Chondrocyte (in vitro differentiated cells): Measurements from ENCODE around the gene IL32. TPM values are rescaled to one million over a fixed set of nuclear protein-coding genes. Genes with fewer than 3 reads are reported as not detected.

Experiments used
- DNase-seq: peaks from one replicate; pipeline ENCODE4 v3.0.0; 2021; ENCODE audit warnings: mixed read lengths, low spot score
- H3K27ac Mint-ChIP-seq: one replicate; pipeline ENCODE4 v1.8.0; 2021; ENCODE audit warnings: mild to moderate bottlenecking, moderate library complexity, mixed read lengths; ENCODE audit not compliant: unreplicated experiment
- H3K27me3 Mint-ChIP-seq: 2 replicates; pipeline ENCODE4 v1.8.0; 2021; ENCODE audit warnings: low read depth, mixed read lengths
- H3K36me3 Mint-ChIP-seq: 2 replicates; pipeline ENCODE4 v1.8.0; 2021; ENCODE audit warnings: low read depth, mixed read lengths
- H3K4me1 Mint-ChIP-seq: 2 replicates; pipeline ENCODE4 v1.8.0; 2021; ENCODE audit warnings: low read depth, mild to moderate bottlenecking, mixed read lengths
- H3K4me3 Mint-ChIP-seq: one replicate; pipeline ENCODE4 v1.8.0; 2021; ENCODE audit warnings: mild to moderate bottlenecking, moderate library complexity, mixed read lengths; ENCODE audit not compliant: unreplicated experiment
- H3K9me3 Mint-ChIP-seq: 2 replicates; pipeline ENCODE4 v1.8.0; 2021; ENCODE audit warnings: low read depth, mixed read lengths
- CTCF ChIP-seq: fragments of 200-600 bp; sonication (generic); IDR thresholded peaks from 2 replicates; pipeline ENCODE4 v1.5.0; 2021; ENCODE audit warnings: antibody characterized with exemption, mild to moderate bottlenecking, moderate library complexity
- total RNA-seq: library from RNA; stranded (reverse); gene quantifications from 3 replicates; pipeline ENCODE4 v1.2.1, GENCODE V29; 2021

IL32 gene
- total RNA-seq, 1 donor from 2014 or later = 17.8 TPM

DNA sequence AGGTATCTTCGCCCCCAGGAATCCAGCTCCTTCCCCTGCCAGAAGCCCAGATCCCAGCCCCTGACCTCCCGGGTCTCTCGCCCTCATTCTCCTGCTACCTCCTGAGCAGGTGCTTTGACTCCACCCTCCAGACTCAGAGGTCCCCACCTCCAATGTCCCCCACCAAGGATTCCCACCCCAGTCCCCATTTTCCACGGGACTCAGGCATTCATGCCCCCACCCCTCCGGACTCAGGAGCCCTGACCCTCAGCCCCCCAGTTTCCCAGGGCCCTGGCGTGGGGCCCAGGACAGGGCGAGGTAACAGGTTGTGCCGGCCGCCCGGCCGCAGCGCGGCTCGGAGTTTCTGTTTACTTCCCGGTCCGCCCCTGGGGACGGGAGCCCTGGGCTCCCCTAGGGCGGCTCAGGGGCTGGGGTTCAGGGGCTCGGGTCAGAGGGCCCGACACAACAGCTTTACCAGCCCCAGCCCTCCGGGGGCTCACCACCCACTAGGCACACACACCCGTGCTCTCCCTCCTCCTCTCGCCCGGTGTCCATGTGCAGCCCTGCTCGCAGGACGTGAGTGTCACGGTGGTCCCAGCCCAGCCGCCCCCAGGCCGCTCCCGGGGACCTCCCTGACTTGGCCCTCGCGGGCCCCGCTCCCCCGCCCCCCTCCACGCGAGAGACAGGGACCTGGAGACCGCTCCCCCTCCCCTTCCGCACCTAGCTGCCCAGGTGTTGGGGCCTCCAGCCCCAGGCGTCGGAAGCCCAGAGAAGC, 29.3 kb upstream of the IL32 start:
- DNase-seq = no peak
- H3K9me3 Mint-ChIP-seq = no peaks in the 10 kb centered on the region
- no peak for TF ChIP-seq CTCF
- no peak overlapping the region for H3K27ac Mint-ChIP-seq
- H3K36me3 Mint-ChIP-seq = no peaks in the 10 kb centered on the region
- no peak overlapping the region for H3K4me3 Mint-ChIP-seq
- peaks cover 53% of the 10 kb centered on the region for H3K27me3 Mint-ChIP-seq
- H3K4me1 Mint-ChIP-seq = peaks cover 3% of the 10 kb centered on the region

DNA sequence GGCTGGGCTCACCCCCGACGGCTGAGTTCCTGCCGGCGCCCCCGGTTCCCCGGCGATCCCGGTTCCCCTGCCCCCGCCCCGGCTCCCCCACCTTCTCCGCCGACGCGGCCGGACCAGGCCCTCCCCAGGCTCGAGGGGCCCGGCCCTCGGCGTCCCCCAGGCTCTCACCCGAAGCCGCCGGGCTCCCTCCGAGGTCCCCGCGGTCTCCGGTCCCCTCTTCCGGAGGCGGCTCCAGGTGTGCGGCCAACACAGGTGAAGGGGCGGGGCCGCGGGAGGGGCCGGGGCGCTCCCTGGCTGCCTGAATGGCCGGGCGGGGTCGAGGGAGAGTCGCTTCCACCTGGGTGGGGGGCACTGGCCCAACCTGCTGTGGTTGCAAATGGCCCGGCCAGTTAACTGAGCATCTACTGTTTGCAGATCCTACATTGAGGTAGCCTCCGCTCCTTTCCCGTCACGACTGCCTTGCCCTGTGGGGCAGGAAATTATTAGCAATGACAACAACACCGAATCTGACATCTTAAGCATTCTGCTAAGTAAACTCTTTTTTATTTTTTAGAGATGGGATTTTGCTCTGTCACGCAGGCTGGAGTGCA, 28.6 kb upstream of the IL32 start, which contains the start of gene BICDL2:
Gene BICDL2 (minus strand): TSS at position 219 of the 590 bp plus-strand sequence. CDS start 1,448 bp downstream, outside the sequence.
- H3K27me3 Mint-ChIP-seq = peaks cover 55% of the 10 kb centered on the region
- H3K4me3 Mint-ChIP-seq = no peak within 1 kb of the TSS
- H3K9me3 Mint-ChIP-seq = no peaks in the 10 kb centered on the region
- H3K36me3 Mint-ChIP-seq = no peaks in the 10 kb centered on the region
- H3K4me1 Mint-ChIP-seq = peaks cover 3% of the 10 kb centered on the region
- DNase-seq = no peak
- no peak for TF ChIP-seq CTCF
- H3K27ac Mint-ChIP-seq = no peak within 1 kb of the TSS

DNA sequence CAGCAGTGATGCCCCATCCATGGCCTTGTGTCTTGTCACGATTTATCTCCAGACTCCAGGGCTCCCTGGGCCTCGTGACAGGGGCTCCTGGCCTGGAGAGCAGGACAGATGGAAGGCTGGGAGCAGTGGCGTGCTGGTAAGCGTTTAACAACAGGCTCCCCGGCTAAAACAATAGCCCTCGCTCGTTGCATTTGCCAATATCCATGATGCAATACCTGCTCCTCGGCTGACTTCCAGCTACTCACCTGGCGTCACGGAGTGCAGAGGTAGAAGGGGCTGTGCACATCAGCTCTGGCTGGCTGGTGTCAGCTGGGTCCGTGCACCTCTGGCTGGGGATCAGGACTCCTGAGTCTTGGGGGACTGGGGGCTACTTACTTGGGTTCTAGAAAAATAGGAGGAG, 27.2 kb upstream of the IL32 start:
- H3K4me3 Mint-ChIP-seq = no peak overlapping the region
- no peak overlapping the region for H3K27ac Mint-ChIP-seq
- H3K4me1 Mint-ChIP-seq = peaks cover 3% of the 10 kb centered on the region
- no peaks in the 10 kb centered on the region for H3K9me3 Mint-ChIP-seq
- peaks cover 45% of the 10 kb centered on the region for H3K27me3 Mint-ChIP-seq
- H3K36me3 Mint-ChIP-seq = no peaks in the 10 kb centered on the region
- no peak for TF ChIP-seq CTCF
- no peak for DNase-seq

GRCh38 chr16:3038896-3039295, 26.5 kb upstream of the IL32 start:
- Mint-ChIP-seq H3K9me3 (no peaks in the 10 kb centered on the region), H3K4me1 (peaks cover 3% of the 10 kb centered on the region), H3K27me3 (peaks cover 40% of the 10 kb centered on the region), H3K27ac (no peak overlapping the region), H3K36me3 (no peaks in the 10 kb centered on the region), H3K4me3 (no peak overlapping the region)
- no peak for DNase-seq
- no peak for TF ChIP-seq CTCF

GRCh38 chr16:3042376-3042775, 23.1 kb upstream of the IL32 start:
- Mint-ChIP-seq H3K4me1 (peaks cover 7% of the 10 kb centered on the region), H3K27ac (no peak overlapping the region), H3K4me3 (no peak overlapping the region), H3K36me3 (peaks cover 1% of the 10 kb centered on the region), H3K27me3 (peaks cover 33% of the 10 kb centered on the region), H3K9me3 (no peaks in the 10 kb centered on the region)
- DNase-seq = no peak
- no peak for TF ChIP-seq CTCF
